HCT116 (cell line): ENCODE data around the gene CACNG3.

Experiments
- CTCF ChIP-seq, 3 experiments: fragments of 200-600 bp in 1 of 3; sonication (generic) in 1 of 3; IDR thresholded peaks in 2 of 3; conservative IDR thresholded peaks in 1 of 3; 2 replicates each; pipeline ENCODE4 v1.5.1; 2012 to 2017; ENCODE audit warnings: low read depth in 2 of 3, low read length in 2 of 3, antibody characterized with exemption in 1 of 3, borderline replicate concordance in 1 of 3, control low read depth in 1 of 3, mild to moderate bottlenecking in 1 of 3, mixed read lengths in 1 of 3, mixed run types in 1 of 3, moderate library complexity in 1 of 3; ENCODE audit not compliant: insufficient read depth in 1 of 3
- EZH2 ChIP-seq: fragments of 200-600 bp; sonication (generic); IDR thresholded peaks from 2 replicates; pipeline ENCODE4 v1.6.1; 2017; ENCODE audit warnings: antibody characterized with exemption, mixed run types
- JUND ChIP-seq: IDR thresholded peaks from 2 replicates; pipeline ENCODE4 v1.6.1; 2012
- POLR2A ChIP-seq: IDR thresholded peaks from 2 replicates; pipeline ENCODE4 v1.7.0; 2011; ENCODE audit warnings: borderline replicate concordance; ENCODE audit not compliant: insufficient read depth, insufficient read length; ENCODE audit errors: extremely low read depth
- POLR2AphosphoS5 ChIP-seq: IDR thresholded peaks from 2 replicates; pipeline ENCODE4 v1.6.1; 2011; ENCODE audit warnings: mild to moderate bottlenecking, low read depth, low read length, moderate library complexity

- TF ChIP-seq JUND = no peak
- no peak for TF ChIP-seq CTCF (IDR thresholded peaks at IDR 0.05 in 2 of 3, conservative IDR thresholded peaks at IDR 0.05 in 1 of 3; ENCODE audit: borderline replicate concordance in 1 of 3, insufficient read depth in 1 of 3, low read depth in 2 of 3, low read length in 2 of 3)
- no peak for TF ChIP-seq POLR2AphosphoS5
- TF ChIP-seq POLR2A = no peak
- TF ChIP-seq EZH2 = no peak
Measured at GRCh38 chr16:24206926-24207325, 49.2 kb upstream of the CACNG3 start.
